SK-N-SH (cell line): ENCODE results near the gene FCHO1. TPM values are rescaled to one million over a fixed set of nuclear protein-coding genes. Genes with fewer than 3 reads are reported as not detected.

ENCODE experiments used
- CTCF ChIA-PET: fragments of 300-600, 350-600 bp; formaldehyde crosslinking; extraction: SDS; loops from one replicate; lab custom pipeline; 2021; lab: Yijun Ruan, JAX
- POLR2A ChIA-PET: fragments of 350-600 bp; sonication (Branson Sonifier 250); formaldehyde crosslinking; extraction: SDS; loops from one replicate; lab custom pipeline; 2020; ENCODE audit warnings: antibody characterized with exemption, inconsistent platforms; lab: Yijun Ruan, JAX
- DNase-seq: peaks from one replicate; pipeline ENCODE4 v3.0.0; 2012
- H2AFZ ChIP-seq: fragments of 200-600 bp; sonication (generic); 2 replicates; pipeline ENCODE4 v1.8.1; 2016; ENCODE audit warnings: antibody characterized with exemption, mild to moderate bottlenecking, low read depth
- H3F3A ChIP-seq: fragments of 200-600 bp; sonication (generic); replicated peaks from 2 replicates; pipeline ENCODE3; 2016; ENCODE audit warnings: antibody characterized with exemption, mild to moderate bottlenecking; ENCODE audit not compliant: insufficient read depth
- H3K27ac ChIP-seq, 2 experiments: fragments of 200-500 bp in 1 of 2; fragments of 200-600 bp in 1 of 2; sonication (Bioruptor generic) in 1 of 2; sonication (generic), shearing (Covaris generic) in 1 of 2; 2 replicates each; pipeline versions ENCODE4 v1.5.1 to v1.6.1; 2014 to 2016; ENCODE audit warnings: low read depth in 2 of 2, inconsistent platforms in 1 of 2, low read length in 1 of 2, mild to moderate bottlenecking in 1 of 2, mixed read lengths in 1 of 2
- H3K27me3 ChIP-seq: fragments of 200-600 bp; sonication (generic), shearing (Covaris generic); 2 replicates; pipeline ENCODE4 v1.6.1; 2016; ENCODE audit warnings: mixed run types; ENCODE audit not compliant: insufficient read depth
- H3K36me3 ChIP-seq, 2 experiments: fragments of 200-500 bp in 1 of 2; fragments of 200-600 bp in 1 of 2; sonication (Bioruptor generic) in 1 of 2; sonication (generic) in 1 of 2; replicated peaks in 1 of 2; 2 replicates each; pipeline versions ENCODE3 to v1.5.1; 2014 to 2016; ENCODE audit warnings: low read length in 1 of 2, mild to moderate bottlenecking in 1 of 2; ENCODE audit not compliant: insufficient read depth in 2 of 2, control insufficient read depth in 1 of 2
- H3K4me1 ChIP-seq, 2 experiments: fragments of 200-500 bp in 1 of 2; fragments of 200-600 bp in 1 of 2; sonication (Bioruptor generic) in 1 of 2; sonication (generic), shearing (Covaris generic) in 1 of 2; 2 replicates each; pipeline versions ENCODE4 v1.5.1 to v1.6.1; 2014 to 2016; ENCODE audit warnings: low read depth in 1 of 2, low read length in 1 of 2, mixed run types in 1 of 2; ENCODE audit not compliant: insufficient read depth in 2 of 2, control insufficient read depth in 1 of 2
- H3K4me2 ChIP-seq: fragments of 200-600 bp; sonication (generic), shearing (Covaris generic); 2 replicates; pipeline ENCODE4 v1.6.1; 2017; ENCODE audit warnings: mixed run types
- H3K4me3 ChIP-seq, 2 experiments: fragments of 200-500 bp in 1 of 2; fragments of 200-600 bp in 1 of 2; sonication (Bioruptor generic) in 1 of 2; sonication (generic), shearing (Covaris generic) in 1 of 2; 2 replicates each; pipeline versions ENCODE4 v1.5.1 to v1.8.1; 2014 to 2016; ENCODE audit warnings: low read depth in 2 of 2, inconsistent platforms in 1 of 2, low read length in 1 of 2, mild to moderate bottlenecking in 1 of 2, mixed read lengths in 1 of 2, moderate library complexity in 1 of 2
- H3K79me2 ChIP-seq: fragments of 200-600 bp; sonication (generic); 2 replicates; pipeline ENCODE4 v1.8.1; 2017; ENCODE audit warnings: mild to moderate bottlenecking; ENCODE audit not compliant: insufficient read depth
- H3K9ac ChIP-seq: fragments of 200-600 bp; sonication (generic); 2 replicates; pipeline ENCODE4 v1.6.1; 2017; ENCODE audit warnings: mixed run types
- H3K9me2 ChIP-seq: fragments of 200-600 bp; sonication (generic); 2 replicates; pipeline ENCODE4 v1.6.1; 2017; ENCODE audit warnings: mixed run types
- H3K9me3 ChIP-seq: fragments of 200-600 bp; sonication (generic); 2 replicates; pipeline ENCODE4 v1.6.1; 2017; ENCODE audit warnings: mixed run types, mild to moderate bottlenecking, moderate library complexity
- H4K20me1 ChIP-seq: fragments of 200-600 bp; sonication (generic); 2 replicates; pipeline ENCODE4 v1.6.1; 2017; ENCODE audit warnings: mild to moderate bottlenecking, mixed run types; ENCODE audit not compliant: insufficient read depth
- GABPA ChIP-seq: IDR thresholded peaks from 2 replicates; pipeline ENCODE4 v1.4.0; 2012; ENCODE audit warnings: low read depth, mild to moderate bottlenecking
- MXI1 ChIP-seq: IDR thresholded peaks from 2 replicates; pipeline ENCODE4 v1.6.1; 2012; ENCODE audit warnings: mild to moderate bottlenecking, low read depth, low read length, improper control_type of control experiment
- NRF1 ChIP-seq: IDR thresholded peaks from 2 replicates; pipeline ENCODE4 v1.6.1; 2012; ENCODE audit warnings: low read depth, mild to moderate bottlenecking, low read length
- PBX3 ChIP-seq: IDR thresholded peaks from 2 replicates; pipeline ENCODE4; 2012
- SIN3A ChIP-seq: IDR thresholded peaks from 2 replicates; pipeline ENCODE4 v1.6.1; 2012; ENCODE audit warnings: low read depth, mild to moderate bottlenecking, low read length, moderate library complexity, borderline replicate concordance
- YY1 ChIP-seq: IDR thresholded peaks from 2 replicates; pipeline ENCODE4 v1.4.0; 2012; ENCODE audit warnings: low read depth, mild to moderate bottlenecking
- WGBS: methylation state at CpG from one replicate; pipeline ENCODE4 v1.1.6; 2017; ENCODE audit warnings: low lambda C conversion rate; 5-methylcytosine and 5-hydroxymethylcytosine counted together
- polyA plus RNA-seq, 3 experiments: library from polyadenylated mRNA; depleted of rRNA; stranded (reverse); fragments of >200 nt; gene quantifications; 2 replicates each; pipeline ENCODE4 v1.2.3, GENCODE V29; 2012
- TF ChIP-seq, protein P1 (sequence below): IDR thresholded peaks from 2 replicates; pipeline ENCODE4 v1.4.0; 2012; ENCODE audit warnings: low read depth, borderline replicate concordance
- TF ChIP-seq, protein P2 (sequence below): IDR thresholded peaks from 2 replicates; pipeline ENCODE4 v1.4.0; 2012; ENCODE audit warnings: low read depth
- TF ChIP-seq, protein P3 (sequence below): IDR thresholded peaks from 2 replicates; pipeline ENCODE4 v1.6.1; 2012; ENCODE audit warnings: mild to moderate bottlenecking, low read depth, low read length, moderate library complexity

FCHO1 gene
- polyA plus RNA-seq, 1 of the 3 experiments (the other 2 are of a cell fraction): 0.71 TPM

- H3K9me2 ChIP-seq: no peaks in the 10 kb centered on the region
- no peaks in the 10 kb centered on the region for H3K36me3 ChIP-seq
- no peaks in the 10 kb centered on the region for H3K27me3 ChIP-seq
- TF ChIP-seq SIN3A (no peak), PBX3 (0 out of 2 replicates have a peak, but pooled peaks have one; percentile 16), MXI1 (peak; percentile 69; the same call in 1 of the 2 replicates)
- TF ChIP-seq, protein P1, sequence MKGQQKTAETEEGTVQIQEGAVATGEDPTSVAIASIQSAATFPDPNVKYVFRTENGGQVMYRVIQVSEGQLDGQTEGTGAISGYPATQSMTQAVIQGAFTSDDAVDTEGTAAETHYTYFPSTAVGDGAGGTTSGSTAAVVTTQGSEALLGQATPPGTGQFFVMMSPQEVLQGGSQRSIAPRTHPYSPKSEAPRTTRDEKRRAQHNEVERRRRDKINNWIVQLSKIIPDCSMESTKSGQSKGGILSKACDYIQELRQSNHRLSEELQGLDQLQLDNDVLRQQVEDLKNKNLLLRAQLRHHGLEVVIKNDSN: peak; percentile 45; the same call in 1 of the 2 replicates
- TF ChIP-seq, protein P2, sequence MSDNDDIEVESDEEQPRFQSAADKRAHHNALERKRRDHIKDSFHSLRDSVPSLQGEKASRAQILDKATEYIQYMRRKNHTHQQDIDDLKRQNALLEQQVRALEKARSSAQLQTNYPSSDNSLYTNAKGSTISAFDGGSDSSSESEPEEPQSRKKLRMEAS: 0 out of 2 replicates have a peak, but pooled peaks have one; percentile 31
- no peak overlapping the region for H3K27ac ChIP-seq
- peak; percentile 87 for DNase-seq
- WGBS: 48% methylated on average over 5 of the region's 17 CpGs
- CTCF ChIA-PET: interaction anchor here (1.0 to 5.1 kb wide), 7 partner anchors 10 to 148 kb away, joined by 3 to 46 read pairs (median 6); partner anchors contain the start of gene MAP1S
- POLR2A ChIA-PET: interaction anchor here (0.8 kb wide), 1 partner anchor 18 kb away, joined by 6 read pairs; no protein-coding TSS in a partner anchor
- H3K9me3 ChIP-seq: no peaks in the 10 kb centered on the region
- no peaks in the 10 kb centered on the region; a peak in 1 of 4 replicates for H3K4me1 ChIP-seq
- H2AFZ ChIP-seq: 0 out of 2 replicates have a peak overlapping the region, but pooled peaks have one; percentile 11
- H4K20me1 ChIP-seq: no peaks in the 10 kb centered on the region
- H3K4me3 ChIP-seq: no peak overlapping the region
- no peaks in the 10 kb centered on the region for H3K79me2 ChIP-seq
- H3F3A ChIP-seq: no peaks in the 10 kb centered on the region
- H3K4me2 ChIP-seq: no peak overlapping the region
- no peak overlapping the region for H3K9ac ChIP-seq
Measured at GRCh38 chr19:17706750-17707181, 44.5 kb upstream of the FCHO1 start.

DNA sequence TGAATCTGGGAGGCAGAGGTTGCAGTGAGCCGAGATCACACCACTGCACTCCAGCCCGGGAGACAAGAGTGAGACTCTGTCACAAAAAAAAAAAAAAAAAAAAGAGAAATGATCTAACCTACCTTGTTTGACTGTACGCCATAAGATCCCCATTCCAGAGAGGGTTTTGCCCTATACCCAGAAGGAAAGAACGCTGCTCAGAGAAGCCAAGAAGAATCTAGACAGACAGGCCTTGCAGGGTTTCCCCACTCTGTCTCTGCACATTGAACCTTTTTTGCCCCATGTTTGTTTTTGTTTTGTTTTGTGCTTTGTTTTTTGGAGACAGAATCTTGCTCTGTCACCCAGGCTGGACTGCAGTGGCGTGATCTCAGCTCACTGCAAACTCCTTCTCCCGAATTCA is 39.4 kb upstream of the FCHO1 start:
- Histone ChIP-seq H2AFZ (no peak overlapping the region), H3K4me1 (no peaks in the 10 kb centered on the region), H3K27ac (no peak overlapping the region), H3K9ac (no peak overlapping the region), H3K79me2 (no peaks in the 10 kb centered on the region), H3K36me3 (no peaks in the 10 kb centered on the region), H3K27me3 (no peaks in the 10 kb centered on the region), H3K4me2 (no peak overlapping the region), H3K9me3 (no peaks in the 10 kb centered on the region), H4K20me1 (no peaks in the 10 kb centered on the region), H3K4me3 (no peak overlapping the region), H3F3A (no peaks in the 10 kb centered on the region), H3K9me2 (no peaks in the 10 kb centered on the region)
- WGBS: 70% methylated on average over 6 of the region's 6 CpGs
- ChIA-PET POLR2A (no interaction called here), CTCF (no interaction called here)
- DNase-seq: no peak
- TF ChIP-seq NRF1: no peak
- TF ChIP-seq GABPA: no peak
- TF ChIP-seq, protein P3, sequence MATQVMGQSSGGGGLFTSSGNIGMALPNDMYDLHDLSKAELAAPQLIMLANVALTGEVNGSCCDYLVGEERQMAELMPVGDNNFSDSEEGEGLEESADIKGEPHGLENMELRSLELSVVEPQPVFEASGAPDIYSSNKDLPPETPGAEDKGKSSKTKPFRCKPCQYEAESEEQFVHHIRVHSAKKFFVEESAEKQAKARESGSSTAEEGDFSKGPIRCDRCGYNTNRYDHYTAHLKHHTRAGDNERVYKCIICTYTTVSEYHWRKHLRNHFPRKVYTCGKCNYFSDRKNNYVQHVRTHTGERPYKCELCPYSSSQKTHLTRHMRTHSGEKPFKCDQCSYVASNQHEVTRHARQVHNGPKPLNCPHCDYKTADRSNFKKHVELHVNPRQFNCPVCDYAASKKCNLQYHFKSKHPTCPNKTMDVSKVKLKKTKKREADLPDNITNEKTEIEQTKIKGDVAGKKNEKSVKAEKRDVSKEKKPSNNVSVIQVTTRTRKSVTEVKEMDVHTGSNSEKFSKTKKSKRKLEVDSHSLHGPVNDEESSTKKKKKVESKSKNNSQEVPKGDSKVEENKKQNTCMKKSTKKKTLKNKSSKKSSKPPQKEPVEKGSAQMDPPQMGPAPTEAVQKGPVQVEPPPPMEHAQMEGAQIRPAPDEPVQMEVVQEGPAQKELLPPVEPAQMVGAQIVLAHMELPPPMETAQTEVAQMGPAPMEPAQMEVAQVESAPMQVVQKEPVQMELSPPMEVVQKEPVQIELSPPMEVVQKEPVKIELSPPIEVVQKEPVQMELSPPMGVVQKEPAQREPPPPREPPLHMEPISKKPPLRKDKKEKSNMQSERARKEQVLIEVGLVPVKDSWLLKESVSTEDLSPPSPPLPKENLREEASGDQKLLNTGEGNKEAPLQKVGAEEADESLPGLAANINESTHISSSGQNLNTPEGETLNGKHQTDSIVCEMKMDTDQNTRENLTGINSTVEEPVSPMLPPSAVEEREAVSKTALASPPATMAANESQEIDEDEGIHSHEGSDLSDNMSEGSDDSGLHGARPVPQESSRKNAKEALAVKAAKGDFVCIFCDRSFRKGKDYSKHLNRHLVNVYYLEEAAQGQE: no peak
- no peak for TF ChIP-seq YY1
- no peak for TF ChIP-seq SIN3A
